Measurements from ENCODE around the gene MOGAT1.
"Not testable (repeated sequence)": the region's sequence is repeated elsewhere in the genome, so short reads cannot be mapped to it uniquely, and the experiment has no call there.

MOGAT1 gene

DNA sequence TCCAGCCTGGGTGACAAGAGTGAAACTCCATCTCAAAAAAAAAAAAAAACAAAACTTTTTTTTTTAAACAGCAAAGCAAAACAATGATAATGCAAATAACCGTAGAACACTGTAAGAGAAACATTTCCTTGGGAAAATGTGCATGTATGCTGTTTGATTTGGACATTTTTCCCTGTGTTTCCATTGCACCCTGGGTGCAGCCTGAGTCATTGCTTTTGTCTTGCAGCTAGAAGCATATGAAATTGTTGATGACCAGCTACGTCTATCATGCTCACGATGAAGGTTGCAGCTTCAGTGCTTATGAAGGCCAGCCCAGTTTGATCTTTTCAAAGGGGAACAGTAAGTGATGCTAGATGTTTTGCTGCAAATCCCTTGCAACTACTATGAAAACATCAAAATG lies 41.5 kb downstream of the MOGAT1 start (continued):
- no peak for TF ChIP-seq ZNF211 (tag by site-specific recombination; IDR thresholded peaks at IDR 0.05; ENCODE audit: low read depth)
- no peak for TF ChIP-seq ZNF23 (tag by site-specific recombination; IDR thresholded peaks at IDR 0.05; ENCODE audit: borderline replicate concordance)

DNA sequence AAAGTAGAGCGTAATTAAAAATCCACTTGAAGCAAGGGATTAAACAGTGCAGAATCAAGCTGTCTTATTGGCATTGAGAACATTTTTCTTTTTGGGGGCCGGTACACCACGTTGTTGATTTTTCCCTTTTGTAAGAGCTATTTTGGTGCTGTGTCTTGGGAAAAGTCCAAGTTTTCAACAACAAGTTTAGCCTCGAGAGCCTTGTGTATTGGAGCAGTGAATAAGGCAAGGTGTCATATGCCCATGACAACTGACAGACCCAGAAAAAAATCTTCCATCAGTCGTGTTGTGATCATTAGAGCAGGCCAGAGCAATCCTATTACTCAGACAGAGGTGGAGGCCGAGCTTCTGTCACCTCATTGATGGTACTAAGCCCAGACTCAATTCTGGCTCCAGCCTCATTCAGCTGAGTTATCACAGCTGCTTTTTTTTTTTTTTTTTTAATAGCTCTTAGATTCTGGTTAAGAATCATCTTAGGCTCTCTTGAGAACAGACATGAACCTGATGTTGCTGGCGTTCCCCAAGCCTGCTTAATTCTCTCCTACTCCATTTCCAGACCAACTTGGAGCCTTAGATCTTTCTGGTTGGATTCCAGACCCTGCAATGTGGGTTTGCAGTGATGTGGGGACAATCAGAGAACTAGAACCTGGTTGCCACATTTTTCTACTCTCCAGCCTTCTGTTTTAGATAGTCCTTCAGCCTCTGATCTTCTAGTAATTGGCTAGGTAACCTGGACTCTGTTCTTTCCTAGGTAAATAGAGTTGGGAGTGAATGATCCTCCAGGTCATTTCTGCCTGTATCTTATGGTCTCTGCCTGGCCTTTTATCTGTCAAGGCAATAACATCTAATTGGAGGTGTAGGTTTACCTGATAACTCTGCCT lies 43.1 kb downstream of the MOGAT1 start:
- H3K27ac ChIP-seq (ENCODE audit: extremely low read depth, low read depth, low read length), result no peak overlapping the region
- ChIA-PET CTCF (interaction anchor here (0.6 to 1.5 kb wide), 3 partner anchors 23 to 225 kb away, joined by 3 to 4 read pairs (median 3); no protein-coding TSS in a partner anchor), POLR2A (no interaction called here)
- H3K36me3 ChIP-seq (ENCODE audit: control insufficient read depth in 2 of 2, insufficient read depth in 1 of 2, low read length in 2 of 2), result no peaks in the 10 kb centered on the region
- H3K4me1 ChIP-seq (ENCODE audit: control insufficient read depth, insufficient read depth, low read length), result no peaks in the 10 kb centered on the region
- H3K4me3 ChIP-seq (ENCODE audit: low read depth, low read length), result no peak overlapping the region
- TF ChIP-seq ZNF791 (tag by site-specific recombination; IDR thresholded peaks at IDR 0.05) (no peak), ZNF654 (tag by site-specific recombination; IDR thresholded peaks at IDR 0.05; ENCODE audit: low read depth) (no peak), ZSCAN30 (tag by site-specific recombination; IDR thresholded peaks at IDR 0.05) (no peak), ZNF501 (tag by site-specific recombination; IDR thresholded peaks at IDR 0.05) (no peak)
- TF ChIP-seq, protein P1, sequence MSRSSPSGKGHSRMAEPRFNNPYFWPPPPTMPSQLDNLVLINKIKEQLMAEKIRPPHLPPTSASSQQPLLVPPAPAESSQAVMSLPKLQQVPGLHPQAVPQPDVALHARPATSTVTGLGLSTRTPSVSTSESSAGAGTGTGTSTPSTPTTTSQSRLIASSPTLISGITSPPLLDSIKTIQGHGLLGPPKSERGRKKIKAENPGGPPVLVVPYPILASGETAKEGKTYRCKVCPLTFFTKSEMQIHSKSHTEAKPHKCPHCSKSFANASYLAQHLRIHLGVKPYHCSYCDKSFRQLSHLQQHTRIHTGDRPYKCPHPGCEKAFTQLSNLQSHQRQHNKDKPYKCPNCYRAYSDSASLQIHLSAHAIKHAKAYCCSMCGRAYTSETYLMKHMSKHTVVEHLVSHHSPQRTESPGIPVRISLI (tag by site-specific recombination; IDR thresholded peaks at IDR 0.05), result no peak
- no peaks in the 10 kb centered on the region for H3K9me3 ChIP-seq (ENCODE audit: control insufficient read depth, insufficient read depth, low read depth, low read length)

DNA sequence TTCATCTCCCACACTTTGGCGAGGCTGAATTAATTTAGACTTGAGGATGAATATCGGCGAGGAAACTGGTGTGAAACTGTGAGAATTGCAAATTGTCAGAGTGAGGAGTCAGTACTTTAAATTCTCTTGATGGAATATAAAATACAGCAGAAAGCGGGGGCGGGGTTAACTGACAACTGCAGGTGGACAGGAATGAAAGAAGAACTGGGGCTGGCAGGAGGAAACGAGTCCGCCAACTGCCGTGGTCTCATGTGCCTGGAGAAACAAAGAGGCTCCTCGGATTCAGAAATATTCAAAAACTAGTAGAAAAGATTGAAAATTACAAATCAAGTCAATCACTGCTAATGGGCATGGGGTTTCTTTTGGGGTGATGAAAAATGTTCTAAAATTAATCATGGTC lies 44.3 kb downstream of the MOGAT1 start:
- ChIA-PET POLR2A (no interaction called here), CTCF (interaction anchor here (1.2 kb wide), 1 partner anchor 186 kb away, joined by 4 read pairs; no protein-coding TSS in a partner anchor)
- Histone ChIP-seq H3K36me3 (ENCODE audit: control insufficient read depth in 2 of 2, insufficient read depth in 1 of 2, low read length in 2 of 2) (no peaks in the 10 kb centered on the region), H3K9me3 (ENCODE audit: control insufficient read depth, insufficient read depth, low read depth, low read length) (no peaks in the 10 kb centered on the region), H3K4me3 (ENCODE audit: low read depth, low read length) (no peak overlapping the region), H3K4me1 (ENCODE audit: control insufficient read depth, insufficient read depth, low read length) (no peaks in the 10 kb centered on the region), H3K27ac (ENCODE audit: extremely low read depth, low read depth, low read length) (no peak overlapping the region)
- TF ChIP-seq, protein P2, sequence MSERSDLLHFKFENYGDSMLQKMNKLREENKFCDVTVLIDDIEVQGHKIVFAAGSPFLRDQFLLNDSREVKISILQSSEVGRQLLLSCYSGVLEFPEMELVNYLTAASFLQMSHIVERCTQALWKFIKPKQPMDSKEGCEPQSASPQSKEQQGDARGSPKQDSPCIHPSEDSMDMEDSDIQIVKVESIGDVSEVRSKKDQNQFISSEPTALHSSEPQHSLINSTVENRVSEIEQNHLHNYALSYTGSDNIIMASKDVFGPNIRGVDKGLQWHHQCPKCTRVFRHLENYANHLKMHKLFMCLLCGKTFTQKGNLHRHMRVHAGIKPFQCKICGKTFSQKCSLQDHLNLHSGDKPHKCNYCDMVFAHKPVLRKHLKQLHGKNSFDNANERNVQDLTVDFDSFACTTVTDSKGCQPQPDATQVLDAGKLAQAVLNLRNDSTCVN (tag by site-specific recombination; optimal IDR thresholded peaks at IDR 0.05), result no peak
- TF ChIP-seq ZNF324 (tag by site-specific recombination; IDR thresholded peaks at IDR 0.05), result no peak

DNA sequence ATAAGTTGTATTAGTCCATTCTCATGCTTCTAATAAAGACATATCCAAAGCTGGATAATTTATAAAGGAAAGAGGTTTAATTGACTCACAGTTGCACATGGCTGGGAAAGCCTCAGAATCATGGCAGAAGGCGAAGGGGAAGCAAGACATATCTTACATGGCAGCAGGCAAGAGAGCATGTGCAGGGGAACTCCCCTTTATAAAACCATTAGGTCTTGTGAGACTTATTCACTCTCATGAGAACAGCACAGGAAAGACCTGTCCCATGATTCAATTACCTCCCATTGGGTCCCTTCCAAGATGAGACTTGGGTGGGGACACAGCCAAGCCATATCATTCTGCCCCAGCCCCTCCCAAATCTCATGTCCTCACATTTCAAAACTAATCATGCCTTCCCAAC lies 48.3 kb downstream of the MOGAT1 start:
- H3K27ac ChIP-seq (ENCODE audit: extremely low read depth, low read depth, low read length); H3K9me3 ChIP-seq (ENCODE audit: control insufficient read depth, insufficient read depth, low read depth, low read length); H3K4me1 ChIP-seq (ENCODE audit: control insufficient read depth, insufficient read depth, low read length); H3K36me3 ChIP-seq (ENCODE audit: control insufficient read depth in 2 of 2, insufficient read depth in 1 of 2, low read length in 2 of 2); POLR2A ChIA-PET; CTCF ChIA-PET; H3K4me3 ChIP-seq (ENCODE audit: low read depth, low read length): not testable (repeated sequence)

DNA sequence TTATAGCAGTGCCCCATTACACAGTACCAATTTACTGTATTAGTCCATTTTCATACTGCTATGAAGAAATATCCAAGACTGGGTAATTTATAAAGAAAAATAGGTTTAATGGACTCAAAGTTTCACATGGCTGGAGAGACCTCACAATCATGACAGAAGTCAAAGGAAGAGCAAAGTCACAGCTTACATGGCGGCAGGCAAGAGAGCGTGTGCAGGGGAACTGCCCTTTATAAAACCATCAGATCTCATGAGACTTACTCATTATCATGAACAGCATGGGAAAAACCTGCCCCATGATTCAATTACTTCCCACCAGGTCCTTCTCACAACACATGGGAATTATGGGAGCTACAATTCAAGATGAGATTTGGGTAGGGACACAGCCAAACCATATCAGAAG lies 50.1 kb downstream of the MOGAT1 start:
- POLR2A ChIA-PET; H3K27ac ChIP-seq (ENCODE audit: extremely low read depth, low read depth, low read length); H3K4me1 ChIP-seq (ENCODE audit: control insufficient read depth, insufficient read depth, low read length); H3K4me3 ChIP-seq (ENCODE audit: low read depth, low read length); H3K9me3 ChIP-seq (ENCODE audit: control insufficient read depth, insufficient read depth, low read depth, low read length); H3K36me3 ChIP-seq (ENCODE audit: control insufficient read depth in 2 of 2, insufficient read depth in 1 of 2, low read length in 2 of 2): not testable (repeated sequence)
- CTCF ChIA-PET, result interaction anchor here (0.9 kb wide), 2 partner anchors 10 to 18 kb away, joined by 3 read pairs; no protein-coding TSS in a partner anchor

Data from HEK293 (cell line).